Measurements from ENCODE around the gene NR6A1.

The NR6A1 gene

DNA sequence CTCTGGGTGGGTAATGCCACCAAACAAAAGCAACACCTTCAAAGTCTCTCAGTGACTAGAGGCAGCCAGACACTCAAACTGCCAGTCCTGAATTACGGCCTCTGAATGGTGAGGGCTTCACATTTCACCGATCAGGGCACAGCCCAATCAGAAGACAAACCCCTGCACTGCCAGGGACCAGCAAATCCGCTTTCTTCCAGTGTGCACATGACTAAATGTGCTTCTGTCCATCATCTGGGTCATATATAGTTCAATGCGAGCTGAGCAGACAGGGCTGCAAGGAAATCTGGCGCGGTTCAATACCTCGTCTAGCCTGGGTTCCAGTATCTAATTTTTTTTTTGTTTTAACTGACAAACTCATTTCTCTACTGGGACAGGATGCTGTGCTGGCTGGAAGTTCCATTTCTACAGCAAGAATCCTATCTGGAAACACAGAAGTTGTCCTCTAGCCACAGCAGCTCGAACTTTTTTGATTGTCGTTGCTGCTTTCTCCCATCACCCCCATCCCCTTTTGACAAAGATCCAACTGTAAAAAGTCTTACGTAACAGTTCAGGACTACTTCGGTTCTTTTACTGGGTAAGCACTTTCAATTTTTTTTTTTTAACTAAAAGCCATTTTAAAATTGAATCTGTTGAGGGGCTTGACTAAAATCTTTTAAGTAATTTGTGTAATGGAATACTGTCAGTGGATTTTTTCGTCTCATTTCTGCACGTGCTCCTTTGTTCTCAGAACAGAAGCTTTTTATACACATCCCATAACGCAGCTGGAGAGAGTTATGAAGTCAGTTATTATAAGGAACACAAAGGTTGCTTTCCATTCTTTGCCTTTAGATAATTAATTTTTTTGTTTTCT, 112.7 kb downstream of the NR6A1 start:
- peak; percentile 18 to 29 for DNase-seq (ENCODE audit: low read depth in 2 of 2)

DNA sequence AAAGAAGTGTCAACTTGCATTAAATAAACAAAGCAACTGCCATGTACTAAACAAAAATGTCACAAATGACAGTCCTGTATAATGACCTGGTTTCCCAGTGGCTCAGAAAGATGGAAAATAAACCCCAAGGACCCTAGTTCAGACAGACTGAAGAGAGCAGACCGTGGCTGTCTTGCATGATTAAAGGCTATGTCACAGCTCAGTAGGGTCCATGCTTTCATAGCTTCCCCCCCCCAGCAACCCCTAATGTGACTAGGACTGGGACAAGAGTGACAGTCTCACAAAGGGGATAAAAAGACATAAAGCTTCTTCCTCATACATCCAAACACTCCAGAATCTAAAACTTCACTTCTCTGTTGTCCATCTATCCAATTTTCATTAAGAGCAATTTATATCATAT, 113.6 kb downstream of the NR6A1 start:
- DNase-seq (ENCODE audit: low read depth in 2 of 2), result no peak

DNA sequence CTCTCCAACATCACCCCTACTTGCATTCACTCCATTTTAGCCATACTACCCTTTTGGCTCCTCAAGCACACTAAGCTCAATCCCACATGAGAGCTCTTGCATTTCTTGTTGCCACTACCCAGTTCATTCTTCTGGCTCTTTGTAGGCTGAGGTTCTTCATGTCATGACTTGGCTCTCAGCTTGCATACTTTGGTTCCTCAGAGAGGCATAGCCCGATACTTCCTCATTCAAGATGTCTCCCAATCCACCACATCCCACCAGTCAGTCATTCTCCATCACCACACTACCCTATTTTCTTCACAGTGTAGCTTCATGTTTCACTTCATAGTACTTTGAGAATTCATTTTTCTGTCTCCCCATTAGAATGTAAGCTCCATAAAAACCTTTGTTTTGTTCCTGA, 116.7 kb downstream of the NR6A1 start:
- no peak for DNase-seq (ENCODE audit: low read depth in 2 of 2)

- DNase-seq (ENCODE audit: low read depth in 2 of 2), result no peak
Measured at GRCh38 chr9:124652615-124653393, 118.3 kb downstream of the NR6A1 start.

DNA sequence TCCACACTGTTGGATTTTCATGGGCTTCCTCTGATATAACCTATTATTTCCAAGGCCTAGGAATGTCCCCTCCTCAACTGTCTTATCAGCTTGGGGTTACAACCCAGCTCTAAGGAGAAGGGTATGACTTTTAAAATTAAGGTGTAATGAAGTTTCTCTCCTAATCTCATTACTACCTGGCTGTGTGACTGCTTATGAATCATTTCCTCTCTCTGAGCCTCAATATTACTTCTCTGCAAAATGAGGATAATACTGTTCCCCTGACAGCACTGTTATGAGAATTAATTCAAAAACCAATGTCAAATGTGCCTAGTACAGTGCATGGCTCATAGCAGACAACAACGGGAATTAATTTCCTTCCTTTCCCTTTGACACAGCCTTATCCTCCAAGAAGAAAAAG, 118.9 kb downstream of the NR6A1 start:
- DNase-seq (ENCODE audit: low read depth in 2 of 2), result no peak

GRCh38 chr9:124645274-124645673, 125.8 kb downstream of the NR6A1 start:
- DNase-seq (ENCODE audit: low read depth in 2 of 2), result no peak

DNA sequence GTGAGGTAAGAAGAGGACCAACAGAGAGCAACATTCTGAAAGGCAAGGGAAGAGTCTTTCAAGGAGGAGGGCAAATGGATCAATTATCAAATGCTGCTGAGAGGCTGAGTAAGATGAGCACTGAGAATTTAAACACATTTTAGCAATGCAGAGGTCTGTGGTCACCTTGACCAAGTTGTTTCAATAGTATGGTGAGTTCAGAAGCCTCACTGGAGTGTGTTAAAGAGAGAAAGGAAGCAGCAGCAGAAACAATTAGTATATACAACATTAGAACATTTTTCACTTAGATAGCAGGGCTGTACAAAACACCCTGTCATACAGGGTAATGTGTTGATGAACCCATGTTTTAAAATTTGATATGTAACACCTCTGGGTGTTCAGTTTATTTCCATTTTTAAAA, 131.5 kb downstream of the NR6A1 start:
- no peak for DNase-seq (ENCODE audit: low read depth in 2 of 2)

GRCh38 chr9:124635285-124635684, 135.8 kb downstream of the NR6A1 start:
- DNase-seq (ENCODE audit: low read depth in 2 of 2), result no peak

- no peak for DNase-seq (ENCODE audit: low read depth in 2 of 2)
Measured at GRCh38 chr9:124632077-124632621, 139.0 kb downstream of the NR6A1 start.

DNA sequence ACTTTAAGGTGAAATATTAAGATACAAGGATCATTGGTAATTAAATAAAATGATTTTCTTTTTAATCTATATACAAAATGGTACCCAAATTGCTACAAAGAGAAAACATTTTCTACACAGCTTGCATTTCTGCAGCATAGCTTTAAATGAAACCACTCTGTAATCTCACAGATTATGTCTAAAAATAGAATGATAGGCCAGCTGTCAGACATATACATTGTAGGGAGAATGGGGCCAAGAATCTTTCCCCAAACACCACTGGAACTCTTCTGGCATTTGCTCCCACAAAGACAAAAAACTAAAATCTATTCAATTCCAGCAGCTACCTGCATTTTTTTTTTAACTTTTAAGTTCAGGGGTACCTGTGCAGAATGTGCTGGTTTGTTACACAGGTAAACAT, 139.8 kb downstream of the NR6A1 start:
- no peak for DNase-seq (ENCODE audit: low read depth in 2 of 2)

GRCh38 chr9:124629600-124629999, 141.5 kb downstream of the NR6A1 start:
- no peak for DNase-seq (ENCODE audit: low read depth in 2 of 2)

DNA sequence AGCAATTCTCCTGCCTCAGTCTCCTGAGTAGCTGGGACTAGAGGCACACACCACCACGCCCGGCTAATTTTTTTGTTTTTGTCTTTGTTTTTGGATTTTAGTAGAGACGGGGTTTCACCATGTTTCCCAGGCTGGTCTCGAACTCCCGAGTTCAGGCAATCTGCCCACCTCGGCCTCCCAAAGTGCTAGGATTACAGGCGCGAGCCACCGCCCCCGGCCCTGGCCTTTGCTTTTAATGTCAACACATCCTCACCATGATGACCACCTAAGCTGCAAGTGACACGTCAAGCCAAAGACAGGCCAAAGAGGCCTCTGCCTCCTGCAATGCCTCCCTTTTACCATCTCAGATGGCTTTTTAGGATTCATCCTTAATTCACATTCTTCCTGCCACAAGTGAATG, 142.4 kb downstream of the NR6A1 start:
- no peak for DNase-seq (ENCODE audit: low read depth in 2 of 2)

DNA sequence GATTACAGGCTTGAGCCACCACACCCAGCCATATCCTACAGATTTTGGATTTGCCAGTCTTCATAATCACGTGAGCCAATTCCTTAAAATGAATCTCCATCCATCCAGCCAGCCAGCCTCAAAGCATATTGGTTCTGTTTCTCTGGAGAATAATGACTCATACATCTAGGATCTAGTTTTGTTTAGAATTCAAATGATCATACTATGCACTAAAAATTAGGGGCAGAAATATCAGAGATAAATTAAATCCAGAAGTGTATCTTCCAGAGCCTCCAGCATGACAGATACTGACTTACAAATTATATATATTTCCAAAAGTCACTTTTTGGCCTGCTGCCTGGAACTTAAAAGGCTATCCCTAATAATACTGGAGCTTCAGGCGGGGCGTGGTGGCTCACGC, 144.8 kb downstream of the NR6A1 start:
- no peak for DNase-seq (ENCODE audit: low read depth in 2 of 2)

DNA sequence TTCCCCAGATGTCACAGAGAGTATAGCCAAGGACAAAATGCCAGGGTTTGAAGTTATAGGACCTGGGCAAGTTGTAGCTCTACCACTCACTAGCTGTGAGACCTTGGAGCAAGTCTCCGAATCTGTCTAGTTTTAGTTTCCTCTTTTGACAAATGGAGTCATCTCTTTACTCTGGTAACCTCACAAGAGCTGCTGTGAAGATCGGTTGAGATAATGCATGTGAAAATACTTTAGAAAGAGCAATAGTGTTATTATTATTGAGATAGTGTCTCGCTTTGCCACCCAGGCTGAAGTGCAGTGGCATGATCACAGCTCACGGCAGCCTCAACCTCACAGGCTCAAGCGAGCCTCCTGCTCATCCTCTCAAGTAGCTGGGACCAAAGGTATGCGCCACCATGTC, 146.0 kb downstream of the NR6A1 start:
- DNase-seq (ENCODE audit: low read depth in 2 of 2), result no peak

- no peak for DNase-seq (ENCODE audit: low read depth in 2 of 2)
Measured at GRCh38 chr9:124624735-124624992, 146.4 kb downstream of the NR6A1 start.

DNA sequence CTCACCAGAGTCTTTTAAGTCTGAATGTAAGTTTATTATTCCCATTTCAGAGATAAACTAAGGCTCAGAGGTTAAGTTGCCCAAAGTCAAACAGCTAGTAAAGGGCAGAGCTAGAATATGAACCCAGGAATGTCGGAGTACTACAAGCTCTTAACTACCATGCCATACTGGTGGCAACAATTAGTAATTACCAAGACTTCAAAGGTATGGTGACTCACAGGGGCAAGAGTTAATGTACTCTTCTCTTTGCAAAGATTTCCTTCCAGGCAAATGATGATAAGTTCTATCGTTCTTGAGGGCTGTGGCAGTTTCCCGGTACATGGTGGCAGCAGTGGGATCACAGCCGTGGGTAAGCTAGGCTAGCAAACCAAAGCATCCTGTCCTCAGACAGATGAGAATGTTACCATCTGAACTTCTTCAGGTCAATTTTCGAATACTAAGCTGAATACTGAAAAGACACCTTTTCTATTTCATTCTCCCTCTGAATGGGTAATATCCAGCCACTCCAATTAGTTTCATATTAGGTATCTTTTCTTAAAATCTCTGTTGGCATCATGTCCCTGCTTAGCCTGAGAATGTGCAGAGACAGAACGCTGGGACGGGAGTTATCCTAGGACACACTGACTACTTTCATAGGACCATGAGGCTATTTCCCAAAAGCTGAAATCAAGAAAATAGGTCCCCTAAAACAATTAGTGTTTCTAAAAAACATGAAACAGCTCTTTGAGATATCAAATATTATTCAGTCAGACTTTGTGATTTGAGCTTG, 147.0 kb downstream of the NR6A1 start:
- no peak for DNase-seq (ENCODE audit: low read depth in 2 of 2)

DNA sequence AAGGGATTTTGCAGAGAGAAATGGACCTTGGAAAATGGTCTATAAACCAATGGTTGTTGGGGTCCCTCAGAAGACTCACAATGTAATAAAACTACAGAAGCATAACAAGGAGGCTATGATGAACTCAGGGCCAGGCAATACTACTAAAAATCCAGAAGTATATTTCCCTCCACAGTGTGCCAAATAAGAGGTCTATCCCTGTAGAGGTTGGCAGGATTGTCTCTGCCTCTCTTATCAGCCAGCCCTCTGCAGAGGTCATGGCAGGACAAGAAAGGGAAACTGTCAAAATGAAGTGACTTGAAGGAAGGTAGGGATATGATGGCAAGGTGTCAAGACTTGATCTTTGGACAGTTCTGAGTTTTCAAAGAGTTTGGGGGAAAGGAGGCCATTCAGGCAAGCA, 148.2 kb downstream of the NR6A1 start:
- no peak for DNase-seq (ENCODE audit: low read depth in 2 of 2)

GRCh38 chr9:124621371-124622328, 149.5 kb downstream of the NR6A1 start:
- no peak for DNase-seq (ENCODE audit: low read depth in 2 of 2)

DNA sequence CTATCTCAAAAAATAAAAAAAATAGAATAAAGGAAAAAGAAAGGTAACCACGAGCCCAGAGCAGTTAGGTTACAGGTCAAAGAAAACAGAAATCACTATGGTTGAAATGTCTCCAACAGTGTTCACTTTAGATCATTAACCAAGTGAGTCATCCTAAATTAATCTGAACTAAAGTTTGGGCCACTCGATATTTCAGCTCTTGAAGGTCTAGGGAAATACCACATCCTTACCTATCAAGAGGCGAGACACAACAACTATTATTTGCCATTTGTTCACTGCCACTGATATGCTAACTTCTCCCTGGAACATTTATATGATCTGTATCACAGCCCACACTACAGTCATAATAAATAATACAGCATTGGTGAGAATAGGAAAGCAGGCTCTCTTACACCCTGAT, 152.6 kb downstream of the NR6A1 start:
- no peak for DNase-seq (ENCODE audit: low read depth in 2 of 2)

- DNase-seq (ENCODE audit: low read depth in 2 of 2), result peak; percentile 59 to 66
Measured at GRCh38 chr9:124617477-124618141, 153.5 kb downstream of the NR6A1 start.

- no peak for DNase-seq (ENCODE audit: low read depth in 2 of 2)
Measured at GRCh38 chr9:124616961-124617360, 154.2 kb downstream of the NR6A1 start.

All from stimulated activated CD4-positive, alpha-beta T cell treated with anti-CD3 and anti-CD28 coated beads, Interleukin-15, amount 100 ng/mL, for 48 hours (primary cell).